HTERT RPE-1 (cell line): ENCODE data around the gene ITLN1.
"Not testable (repeated sequence)": the region's sequence is repeated elsewhere in the genome, so short reads cannot be mapped to it uniquely, and the experiment has no call there.

Experiments
- in situ Hi-C: fragments of 300-500 bp; cut with MboI; formaldehyde crosslinking; loops from 4 replicates; pipeline ENCODE4 v1.14.3; 2020; ENCODE audit warnings: low sequenced_read_pairs

The ITLN1 gene

DNA sequence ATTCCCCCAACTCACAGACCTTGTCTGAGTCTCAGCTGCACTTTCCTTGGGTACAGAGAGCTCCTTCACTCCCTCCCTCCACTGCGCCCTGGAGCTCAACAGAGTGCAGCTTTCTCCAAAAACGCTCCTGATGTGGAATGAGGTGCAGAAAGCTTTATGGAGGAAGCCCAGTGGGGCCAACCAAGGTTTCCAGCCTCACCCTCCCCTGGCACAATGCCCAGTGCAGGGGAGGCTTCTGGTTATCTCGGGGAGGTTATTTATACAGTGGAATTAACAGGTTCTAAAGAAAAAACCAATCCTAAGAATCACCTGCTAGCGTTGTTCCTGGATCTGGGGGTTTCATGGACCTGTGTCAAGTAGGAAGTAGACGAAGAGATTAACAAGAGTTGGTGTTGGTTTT, at the start of gene ITLN1:
Gene ITLN1 (minus strand): TSS at position 139 of the 400 bp plus-strand sequence. CDS start 303 bp downstream, outside the sequence.
- in situ Hi-C loops, result no loop called here

DNA sequence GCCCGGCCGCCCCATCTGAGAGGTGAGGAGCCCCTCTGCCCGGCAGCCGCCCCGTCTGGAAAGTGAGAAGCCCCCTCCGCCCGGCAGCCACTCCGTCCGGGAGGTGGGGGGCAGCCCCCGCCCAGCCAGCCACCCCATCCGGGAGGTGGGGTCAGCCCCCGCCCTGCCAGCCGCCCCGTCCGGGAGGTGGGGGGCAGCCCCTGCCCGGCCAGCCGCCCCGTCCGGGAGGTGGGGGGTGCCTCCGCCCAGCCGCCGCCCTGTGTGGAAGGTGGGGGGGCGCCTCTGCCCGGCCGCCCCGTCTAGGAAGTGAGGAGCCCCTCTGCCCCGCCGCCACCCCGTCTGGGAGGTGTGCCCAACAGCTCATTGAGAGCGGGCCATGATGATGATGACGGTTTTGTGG, 48.3 kb upstream of the ITLN1 start:
- in situ Hi-C loops, result not testable (repeated sequence)

DNA sequence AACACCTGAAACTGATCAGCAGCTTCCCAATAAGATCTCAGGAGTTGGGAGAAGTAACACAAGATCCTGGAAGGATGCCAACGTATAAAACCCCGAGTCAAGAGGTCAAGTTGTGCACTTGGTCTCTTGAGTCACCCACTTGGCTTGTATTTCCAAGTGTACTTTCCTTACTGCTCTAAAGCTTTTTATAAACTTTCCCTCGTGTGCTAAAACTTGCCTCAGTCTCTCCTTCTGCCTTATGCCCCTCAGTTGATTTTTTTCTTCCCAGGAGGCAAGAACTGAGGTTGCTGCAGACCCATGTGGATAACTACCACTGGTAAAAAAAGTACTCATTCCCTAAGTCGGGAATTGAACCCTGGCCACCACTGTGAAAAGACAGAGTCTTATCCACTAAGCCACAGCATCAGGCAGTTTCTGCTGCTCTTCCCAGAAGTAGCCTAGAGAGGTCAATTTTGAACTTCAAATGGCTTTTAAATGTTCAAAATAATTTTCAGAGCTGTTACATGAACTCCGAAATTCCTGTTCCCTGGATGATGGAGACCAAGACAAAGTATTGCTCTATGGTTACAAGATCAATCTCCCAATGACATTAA, 40.8 kb upstream of the ITLN1 start:
- in situ Hi-C loops, result no loop called here

DNA sequence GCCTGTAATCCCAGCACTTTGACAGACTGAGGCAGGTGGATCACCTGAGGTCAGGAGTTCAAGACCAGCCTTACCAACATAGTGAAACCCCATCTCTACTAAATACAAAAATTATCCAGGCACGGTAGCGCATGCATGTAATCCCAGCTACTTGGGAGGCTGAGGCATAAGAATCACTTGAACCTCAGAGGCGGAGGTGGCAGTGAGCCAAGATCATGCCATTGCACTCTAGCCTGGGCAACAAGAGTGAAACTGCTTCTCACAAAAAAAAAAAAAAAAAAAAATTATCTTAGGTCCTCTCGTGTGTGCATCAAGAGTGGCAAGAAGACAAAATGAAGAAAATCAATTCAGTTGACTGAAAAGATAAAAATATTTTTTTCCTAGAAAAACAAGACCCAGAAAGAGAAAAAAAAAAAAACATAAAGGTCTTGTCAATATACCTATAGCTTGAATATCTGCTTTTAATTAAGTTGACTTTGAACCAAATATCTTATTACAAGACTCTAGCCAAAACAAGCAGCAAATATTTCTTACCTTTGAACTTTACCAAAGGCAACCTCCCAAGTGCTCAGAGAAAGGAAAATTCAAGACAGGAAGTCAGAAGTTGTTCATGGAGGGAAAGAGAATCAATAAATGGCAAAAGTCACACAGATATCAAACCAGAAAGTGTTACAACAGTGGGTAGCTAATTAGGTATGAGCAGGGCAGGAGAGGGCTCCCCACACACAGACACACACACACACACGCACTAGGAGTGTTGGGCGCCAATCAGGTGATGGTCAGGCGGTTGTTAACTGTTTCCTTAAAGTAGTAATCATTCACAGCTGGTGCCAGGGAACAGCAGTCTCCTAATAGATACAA, 40.0 kb upstream of the ITLN1 start:
- in situ Hi-C loops, result no loop called here

DNA sequence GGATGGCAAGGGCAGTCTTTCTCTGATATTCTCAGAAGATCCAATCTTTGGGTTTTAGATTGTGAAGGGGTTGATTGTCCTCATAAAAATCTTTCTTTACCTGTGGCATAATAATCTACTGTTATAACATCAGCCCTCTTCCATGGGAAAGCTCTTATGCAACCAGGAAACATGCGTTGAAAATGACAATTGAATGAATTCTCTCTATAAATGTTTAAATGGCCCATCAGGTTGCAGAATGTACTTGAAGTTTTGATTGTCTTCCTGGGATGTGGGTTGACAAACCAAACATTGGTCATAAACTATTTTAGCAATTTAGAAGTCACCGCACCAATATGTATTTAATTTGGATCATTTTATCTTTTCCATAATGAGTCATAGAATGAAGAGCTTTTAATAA, 31.7 kb upstream of the ITLN1 start:
- in situ Hi-C loops, result no loop called here

DNA sequence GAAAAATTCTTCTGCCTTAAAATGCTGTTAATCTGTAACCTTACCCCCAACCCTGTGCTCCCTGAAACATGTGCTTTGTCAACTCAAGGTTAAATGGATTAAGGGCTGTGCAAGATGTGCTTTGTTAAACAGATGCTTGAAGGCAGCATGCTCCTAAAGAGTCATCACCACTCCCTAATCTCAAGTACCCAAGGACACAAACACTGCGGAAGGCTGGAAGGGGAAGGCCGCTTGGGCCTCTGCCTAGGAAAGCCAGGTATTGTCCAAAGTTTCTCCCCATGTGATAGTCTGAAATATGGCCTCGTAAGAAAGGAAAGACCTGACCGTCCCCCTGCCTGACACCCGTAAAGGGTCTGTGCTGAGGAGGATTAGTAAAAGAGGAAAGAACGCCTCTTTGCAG, 28.2 kb upstream of the ITLN1 start:
- in situ Hi-C loops, result not testable (repeated sequence)

DNA sequence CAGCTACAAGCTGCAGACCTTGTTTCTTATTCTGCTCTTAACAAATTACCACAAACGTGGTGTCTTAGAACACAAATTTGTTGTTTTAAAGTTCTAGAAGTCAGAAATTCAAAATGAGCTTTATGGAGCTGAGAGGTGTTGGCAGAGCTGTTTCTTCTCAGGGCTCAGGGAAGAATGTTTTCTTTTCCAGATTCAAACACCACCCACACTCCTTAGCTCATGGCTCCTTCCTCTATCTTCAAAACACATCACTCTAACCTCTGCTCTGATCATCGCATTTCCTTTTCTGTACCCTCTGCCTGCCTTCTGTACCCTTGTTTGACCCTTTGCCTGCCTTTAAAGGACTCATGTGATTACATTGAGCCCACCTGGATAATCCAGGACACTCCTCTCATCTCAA, 26.9 kb upstream of the ITLN1 start:
- in situ Hi-C loops, result no loop called here

DNA sequence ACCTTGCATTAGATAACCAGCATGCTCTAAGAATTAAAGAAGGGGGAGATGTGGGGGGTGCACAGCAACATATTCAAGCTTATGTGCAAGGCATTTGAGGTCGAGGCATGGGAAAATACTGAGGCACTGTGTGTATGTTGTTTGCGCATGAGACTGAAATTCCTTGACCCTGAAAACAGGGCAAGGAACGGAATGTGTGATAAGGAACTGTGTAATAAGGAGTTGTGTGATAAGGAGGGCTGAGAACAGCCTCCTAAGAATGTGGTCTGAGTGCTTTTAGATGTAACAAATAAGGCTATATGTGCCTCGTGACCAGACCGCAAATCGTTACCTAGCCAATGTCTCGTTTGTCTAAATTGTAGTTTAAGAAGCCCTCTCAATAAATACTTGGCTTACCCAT, 26.5 kb upstream of the ITLN1 start:
- in situ Hi-C loops, result no loop called here

DNA sequence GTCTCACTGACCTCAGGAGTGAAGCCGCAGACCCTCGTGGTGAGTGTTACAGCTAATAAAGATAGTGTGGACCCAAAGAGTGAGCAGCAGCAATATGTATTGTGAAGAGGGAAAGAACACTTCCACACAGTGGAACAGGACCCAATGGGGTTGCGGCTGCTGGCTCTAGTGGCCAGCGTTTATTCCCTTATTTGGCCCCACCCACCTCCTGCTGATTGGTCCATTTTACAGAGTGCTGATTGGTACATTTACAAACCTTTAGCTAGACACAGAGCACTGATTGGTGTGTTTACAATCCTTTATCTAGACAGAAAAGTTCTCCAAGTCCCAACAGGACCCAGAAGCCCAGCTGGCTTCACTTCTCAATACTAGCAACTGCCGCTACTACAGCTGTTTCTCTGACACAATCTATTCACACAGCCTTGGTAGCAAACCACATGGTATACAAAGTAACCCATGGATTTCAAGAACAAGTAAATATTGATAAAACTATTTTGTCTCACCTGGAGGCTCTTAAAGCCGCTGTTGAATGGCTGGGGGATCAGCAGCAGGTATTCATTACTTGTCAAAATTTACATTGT, 25.3 kb upstream of the ITLN1 start:
- in situ Hi-C loops, result no loop called here

DNA sequence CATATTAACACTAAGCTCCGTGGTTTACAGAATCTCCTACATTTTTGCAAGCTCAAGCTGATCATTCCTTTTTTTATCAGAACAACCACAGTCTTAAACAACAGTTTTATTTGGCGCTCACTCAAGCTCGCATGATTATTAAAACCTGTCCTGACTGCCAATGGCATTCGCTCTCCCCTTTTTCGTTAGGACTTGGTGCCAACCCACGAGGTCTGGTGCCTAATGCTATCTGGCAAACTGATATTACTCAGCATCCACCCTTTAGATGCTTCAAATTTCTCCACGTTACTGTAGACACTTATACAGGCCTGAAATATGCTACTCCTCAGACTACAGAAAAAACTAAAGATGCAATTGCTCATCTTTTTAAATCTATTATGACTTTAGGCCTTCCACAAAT, 23.0 kb upstream of the ITLN1 start:
- in situ Hi-C loops, result no loop called here

DNA sequence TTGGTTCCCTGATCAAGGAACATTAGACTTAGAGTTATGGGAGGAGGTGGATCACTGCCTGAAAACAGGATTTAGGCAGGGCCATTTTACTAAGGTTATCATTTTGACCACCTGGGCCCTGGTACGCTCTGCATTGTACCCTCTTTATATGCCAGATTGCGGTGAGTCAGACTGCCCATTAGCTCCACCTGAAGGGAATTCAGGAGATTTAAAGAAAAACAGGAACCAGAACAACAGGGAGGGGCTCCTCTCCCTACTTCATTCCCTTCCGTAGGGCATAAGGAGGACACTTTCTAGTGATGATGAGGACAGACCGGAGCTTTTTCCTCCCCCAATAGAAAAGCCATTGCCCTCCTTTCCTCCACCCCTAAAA, 20.6 kb upstream of the ITLN1 start:
- in situ Hi-C loops, result no loop called here

DNA sequence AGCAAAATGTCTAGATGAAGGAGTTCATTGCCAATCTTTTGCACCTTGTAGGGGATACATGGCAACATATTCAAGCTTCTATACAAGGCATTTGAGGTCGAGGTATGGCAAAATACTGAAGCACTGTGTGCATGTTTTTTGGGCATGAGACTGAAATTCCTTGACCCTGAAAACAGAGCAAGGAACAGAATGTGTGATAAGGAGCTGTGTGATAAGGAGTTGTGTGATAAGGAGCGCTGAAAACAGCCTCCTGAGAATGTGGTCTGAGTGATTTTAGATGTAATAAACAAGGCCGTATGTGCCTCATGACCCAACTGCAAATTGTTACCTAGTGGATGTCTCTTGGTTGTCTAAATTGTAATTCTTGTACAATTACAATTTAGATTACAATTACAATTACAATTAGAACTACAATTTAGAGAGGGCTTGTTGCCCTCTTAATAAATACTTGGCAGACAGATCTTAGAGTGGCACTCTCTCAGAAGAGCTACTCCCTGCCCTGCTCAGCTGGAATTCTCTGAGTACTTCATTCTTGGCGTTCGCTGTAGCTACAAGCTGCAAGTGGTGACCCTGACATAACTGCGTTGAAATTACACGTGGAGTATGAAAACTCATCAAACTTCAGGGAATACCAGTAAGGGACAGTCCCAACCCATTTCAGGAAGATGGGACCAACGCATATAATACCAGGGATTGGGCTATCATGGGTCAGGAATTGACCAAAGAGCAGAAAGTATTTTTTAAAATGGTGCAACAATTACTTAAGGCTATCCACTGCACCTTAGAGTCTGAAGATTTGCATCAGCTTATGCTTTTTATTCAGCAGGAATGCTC, 20.0 kb upstream of the ITLN1 start:
- in situ Hi-C loops, result no loop called here

DNA sequence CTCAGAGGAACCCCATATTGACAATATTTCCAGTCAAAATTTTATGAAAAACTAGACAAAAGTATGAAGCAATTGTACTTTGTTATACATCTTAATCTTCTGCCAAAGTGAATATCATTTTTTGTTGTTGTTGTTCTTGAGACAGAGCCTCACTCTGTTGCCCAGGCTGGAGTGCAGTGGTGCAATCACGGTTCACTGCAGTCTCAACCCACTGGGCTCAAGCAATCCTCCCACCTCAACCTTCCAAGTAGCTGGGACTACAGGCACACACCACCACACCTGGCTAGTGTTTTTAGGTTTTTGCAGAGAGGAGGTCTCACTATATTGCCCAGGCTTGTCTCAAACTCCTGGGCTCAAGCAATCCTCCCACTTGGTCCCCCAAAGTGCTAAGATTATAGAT, 17.3 kb upstream of the ITLN1 start:
- in situ Hi-C loops, result not testable (repeated sequence)

DNA sequence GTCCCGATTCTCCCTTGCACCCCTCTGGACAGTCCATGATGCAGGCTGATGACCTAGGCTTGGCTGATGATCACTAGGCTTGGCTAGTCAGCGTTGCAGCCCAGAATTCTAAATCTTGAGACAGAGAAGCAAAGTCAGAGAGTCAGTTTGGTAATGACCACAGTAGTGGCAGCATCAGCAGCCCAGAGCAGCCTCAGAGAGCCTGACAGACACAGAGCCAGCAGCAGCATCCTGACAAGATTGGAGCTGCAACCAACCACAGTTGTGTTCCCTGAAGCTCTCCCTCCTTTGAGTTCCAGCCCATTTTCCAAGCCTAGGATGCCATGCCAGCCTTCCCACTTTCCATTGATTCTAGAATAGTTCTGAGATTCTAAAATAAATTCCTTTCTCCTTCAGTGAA, 16.8 kb upstream of the ITLN1 start:
- in situ Hi-C loops, result no loop called here

DNA sequence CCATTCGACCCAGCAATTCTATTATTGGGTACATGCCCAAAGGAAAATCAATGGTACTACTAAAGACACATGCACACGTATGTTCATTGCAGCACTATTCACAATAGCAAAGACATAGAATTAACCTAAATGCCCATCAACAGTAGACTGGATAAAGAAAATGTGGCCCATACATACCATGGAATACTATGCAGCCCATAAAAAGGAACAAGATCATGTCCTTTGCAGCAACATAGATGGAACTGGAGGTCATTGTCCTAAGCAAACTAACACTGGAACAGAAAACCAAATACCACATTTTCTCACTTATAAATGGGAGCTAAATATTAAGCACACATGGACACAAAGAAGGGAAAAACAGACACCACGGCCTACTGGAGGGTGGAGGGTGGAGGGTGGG, 15.7 kb upstream of the ITLN1 start:
- in situ Hi-C loops, result not testable (repeated sequence)

DNA sequence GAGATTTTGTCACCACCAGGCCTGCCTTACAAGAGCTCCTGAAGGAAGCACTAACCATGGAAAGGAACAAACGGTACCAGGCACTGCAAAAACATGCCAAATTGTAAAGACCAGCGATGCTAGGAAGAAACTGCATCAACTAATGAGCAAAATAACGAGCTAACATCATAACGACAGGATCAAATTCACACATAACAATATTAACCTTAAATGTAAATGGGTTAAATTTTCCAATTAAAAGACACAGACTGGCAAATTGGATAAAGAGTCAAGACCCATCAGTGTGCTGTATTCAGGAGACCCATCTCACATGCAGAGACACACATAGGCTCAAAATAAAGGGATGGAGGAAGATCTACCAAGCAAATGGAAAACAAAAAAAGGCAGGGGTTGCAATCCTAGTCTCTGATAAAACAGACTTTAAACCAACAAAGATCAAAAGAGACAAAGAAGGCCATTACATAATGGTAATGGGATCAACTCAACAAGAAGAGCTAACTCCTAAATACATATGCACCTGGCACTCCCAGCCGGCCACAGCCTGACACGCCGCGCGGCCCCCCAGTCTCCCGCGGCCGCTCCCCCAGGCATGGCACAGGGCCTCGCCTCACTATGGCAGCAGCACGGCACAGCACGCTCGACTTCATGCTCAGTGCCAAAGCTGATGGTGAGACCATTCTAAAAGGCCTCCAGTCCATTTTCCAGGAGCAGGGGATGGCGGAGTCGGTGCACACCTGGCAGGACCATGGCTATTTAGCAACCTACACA, 9.6 kb upstream of the ITLN1 start:
- in situ Hi-C loops, result not testable (repeated sequence)

DNA sequence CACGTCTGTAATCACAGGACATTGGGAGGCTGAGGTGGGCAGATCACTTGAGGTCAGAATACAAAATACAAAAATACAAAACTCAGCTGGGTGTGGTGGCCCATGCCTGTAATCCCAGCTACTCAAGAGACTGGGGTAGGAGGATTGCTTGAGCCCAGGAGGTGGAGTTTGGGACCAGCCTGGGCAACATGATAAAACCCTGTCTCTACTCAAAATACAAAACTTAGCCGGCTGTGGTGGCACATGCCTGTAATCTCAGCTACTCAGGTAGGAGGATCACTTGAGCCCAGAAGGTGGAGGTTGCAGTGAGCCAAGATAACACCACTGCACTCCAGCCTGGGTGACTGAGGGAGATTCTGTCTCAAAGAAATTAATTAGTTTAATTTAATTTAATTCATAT, 6.5 kb upstream of the ITLN1 start:
- in situ Hi-C loops, result no loop called here

DNA sequence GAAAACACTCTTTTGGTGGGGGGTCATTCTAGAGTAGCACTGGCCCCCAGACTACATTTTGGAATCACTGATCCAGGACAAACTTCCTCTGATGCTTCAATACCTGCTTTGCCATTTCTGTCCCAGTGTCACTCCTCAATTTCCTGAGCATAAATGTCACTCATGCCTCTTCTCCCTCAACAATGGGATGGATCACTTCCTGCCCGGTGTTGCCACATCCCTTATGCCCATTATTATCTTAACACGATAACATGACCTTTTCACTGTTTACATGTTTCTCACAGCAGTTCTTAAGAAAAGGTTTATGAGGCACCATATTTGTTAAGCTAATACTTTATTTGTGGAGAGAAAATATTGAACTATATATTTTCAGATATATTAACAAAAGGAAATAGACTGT, 3.9 kb upstream of the ITLN1 start:
- in situ Hi-C loops, result no loop called here

DNA sequence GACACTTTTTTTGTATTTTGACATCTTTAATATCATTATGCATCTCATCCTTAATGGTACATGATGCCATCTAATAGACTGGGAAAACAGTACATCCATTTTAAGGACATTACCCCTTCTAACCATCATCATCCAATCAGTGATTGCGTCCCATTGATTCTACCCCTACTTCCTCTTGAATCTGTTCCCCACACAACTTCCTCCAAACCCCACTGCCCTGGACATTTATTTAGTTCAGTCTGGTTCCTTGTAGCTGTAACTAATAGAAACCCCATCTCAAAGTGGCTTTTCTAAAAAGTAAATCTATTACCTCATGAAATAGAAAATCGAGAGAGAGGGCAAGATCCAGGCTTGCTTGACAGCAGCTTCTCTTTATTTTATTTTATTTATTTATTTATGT, 2.1 kb upstream of the ITLN1 start:
- in situ Hi-C loops, result no loop called here

DNA sequence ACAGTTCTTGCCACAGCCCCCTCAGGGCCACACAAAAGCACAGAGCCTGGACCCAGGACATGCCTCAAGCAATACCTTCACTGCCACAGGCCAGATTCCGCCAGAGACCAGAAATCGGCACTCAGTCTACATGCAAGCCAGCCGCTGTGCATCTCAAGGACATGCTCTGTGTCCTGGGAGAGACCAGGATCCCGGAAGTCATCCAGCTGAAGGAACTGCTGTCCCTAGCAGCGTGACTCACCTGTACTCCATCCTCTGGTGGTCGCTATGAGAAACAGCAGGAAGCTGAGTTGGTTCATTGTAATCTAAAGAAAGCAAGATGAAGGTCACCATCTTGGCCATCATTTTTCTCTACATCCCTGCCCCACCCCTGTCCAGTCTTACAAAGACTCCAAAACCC, 401 bp downstream of the ITLN1 start:
- in situ Hi-C loops, result no loop called here
